Mucosa of descending colon (tissue), 3 donors: ENCODE measurements around the gene SLC9A2. TPM values are rescaled to one million over a fixed set of nuclear protein-coding genes. Genes with fewer than 3 reads are reported as not detected.

ENCODE experiments used
- ATAC-seq: fragments of 200-7000 bp; cut with Tn5 transposase; one replicate; pipeline ENCODE4 v1.9.1; 2020; ENCODE audit warnings: mild to moderate bottlenecking, moderate library complexity
- DNase-seq, 3 donors: peaks; one replicate each; pipeline ENCODE4 v3.0.0-alpha.2; 2020
- H3K36me3 ChIP-seq: fragments of 200-600 bp; one replicate; pipeline ENCODE4 v1.8.0; 2021; ENCODE audit warnings: low read depth, mild to moderate bottlenecking
- H3K4me1 ChIP-seq: fragments of 200-600 bp; one replicate; pipeline ENCODE4 v1.8.0; 2021; ENCODE audit warnings: low read depth, mild to moderate bottlenecking
- H3K4me3 ChIP-seq: fragments of 200-600 bp; one replicate; pipeline ENCODE4 v1.8.0; 2021; ENCODE audit warnings: mild to moderate bottlenecking
- H3K9me3 ChIP-seq: fragments of 200-600 bp; one replicate; pipeline ENCODE4 v1.8.0; 2021; ENCODE audit warnings: mild to moderate bottlenecking
- intact Hi-C, 2 donors: fragments of 100-400 bp; cut with DNase I in 1 of 2; cut with micrococcal nuclease in 1 of 2; formaldehyde crosslinking; loops; one replicate each; pipeline versions ENCODE4 v1.11.0 to v1.11.1; 2022; cut with DNase I, micrococcal nuclease
- total RNA-seq, 3 donors: library from RNA; stranded (reverse); fragmentation: NEBNext Ultra II Directional in 2 of 3; extraction: Animal tissue kit (Norgen Biotek cat#: 25700) in 2 of 3; gene quantifications; one replicate each; pipeline versions ENCODE4 v1.2.1 to v1.2.4, GENCODE V29; 2021 to 2023
- TF ChIP-seq, protein P1 (sequence below): fragments of 200-600 bp; IDR thresholded peaks from one replicate; pipeline ENCODE4 v1.8.0; 2022; ENCODE audit warnings: antibody characterized with exemption, mild to moderate bottlenecking
- donor health status: DM: no; HTN: no; CAD: no; lungs with moderate emphysema.
- donor health status: DM: no; HTN: no; CAD: no.
- donor health status: DM: no; HTN: yes; CAD: no.

Gene SLC9A2
- total RNA-seq, 3 donors from 2014 or later = 32.2 to 92.9 (median 67.1) TPM

DNA sequence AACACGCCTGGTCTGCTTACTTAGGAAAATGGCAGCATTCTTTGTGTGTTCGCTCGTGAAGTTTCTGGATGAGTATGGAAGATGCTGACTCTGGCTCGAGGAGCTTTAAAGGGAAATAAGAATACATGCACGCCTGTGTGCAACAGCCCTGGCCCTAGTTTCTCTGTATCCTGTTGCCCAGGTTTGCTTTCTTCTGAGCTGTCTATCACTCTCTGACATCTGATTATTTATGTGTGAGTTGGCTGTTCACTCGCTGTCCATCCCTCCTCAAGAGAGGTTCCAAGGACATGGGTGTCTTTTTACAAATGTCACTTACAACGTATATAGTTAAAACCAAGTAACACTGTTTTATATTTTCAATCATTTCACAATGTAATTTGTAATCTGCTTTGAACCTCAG lies 16.0 kb downstream of the SLC9A2 start:
- no peaks in the 10 kb centered on the region for H3K36me3 ChIP-seq
- no peaks in the 10 kb centered on the region for H3K9me3 ChIP-seq
- peaks cover 52% of the 10 kb centered on the region for H3K4me1 ChIP-seq
- intact Hi-C loops = no loop called here
- TF ChIP-seq, protein P1, sequence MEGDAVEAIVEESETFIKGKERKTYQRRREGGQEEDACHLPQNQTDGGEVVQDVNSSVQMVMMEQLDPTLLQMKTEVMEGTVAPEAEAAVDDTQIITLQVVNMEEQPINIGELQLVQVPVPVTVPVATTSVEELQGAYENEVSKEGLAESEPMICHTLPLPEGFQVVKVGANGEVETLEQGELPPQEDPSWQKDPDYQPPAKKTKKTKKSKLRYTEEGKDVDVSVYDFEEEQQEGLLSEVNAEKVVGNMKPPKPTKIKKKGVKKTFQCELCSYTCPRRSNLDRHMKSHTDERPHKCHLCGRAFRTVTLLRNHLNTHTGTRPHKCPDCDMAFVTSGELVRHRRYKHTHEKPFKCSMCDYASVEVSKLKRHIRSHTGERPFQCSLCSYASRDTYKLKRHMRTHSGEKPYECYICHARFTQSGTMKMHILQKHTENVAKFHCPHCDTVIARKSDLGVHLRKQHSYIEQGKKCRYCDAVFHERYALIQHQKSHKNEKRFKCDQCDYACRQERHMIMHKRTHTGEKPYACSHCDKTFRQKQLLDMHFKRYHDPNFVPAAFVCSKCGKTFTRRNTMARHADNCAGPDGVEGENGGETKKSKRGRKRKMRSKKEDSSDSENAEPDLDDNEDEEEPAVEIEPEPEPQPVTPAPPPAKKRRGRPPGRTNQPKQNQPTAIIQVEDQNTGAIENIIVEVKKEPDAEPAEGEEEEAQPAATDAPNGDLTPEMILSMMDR = no peak
- DNase-seq (no peak), ATAC-seq (no peak)
- no peak overlapping the region for H3K4me3 ChIP-seq

DNA sequence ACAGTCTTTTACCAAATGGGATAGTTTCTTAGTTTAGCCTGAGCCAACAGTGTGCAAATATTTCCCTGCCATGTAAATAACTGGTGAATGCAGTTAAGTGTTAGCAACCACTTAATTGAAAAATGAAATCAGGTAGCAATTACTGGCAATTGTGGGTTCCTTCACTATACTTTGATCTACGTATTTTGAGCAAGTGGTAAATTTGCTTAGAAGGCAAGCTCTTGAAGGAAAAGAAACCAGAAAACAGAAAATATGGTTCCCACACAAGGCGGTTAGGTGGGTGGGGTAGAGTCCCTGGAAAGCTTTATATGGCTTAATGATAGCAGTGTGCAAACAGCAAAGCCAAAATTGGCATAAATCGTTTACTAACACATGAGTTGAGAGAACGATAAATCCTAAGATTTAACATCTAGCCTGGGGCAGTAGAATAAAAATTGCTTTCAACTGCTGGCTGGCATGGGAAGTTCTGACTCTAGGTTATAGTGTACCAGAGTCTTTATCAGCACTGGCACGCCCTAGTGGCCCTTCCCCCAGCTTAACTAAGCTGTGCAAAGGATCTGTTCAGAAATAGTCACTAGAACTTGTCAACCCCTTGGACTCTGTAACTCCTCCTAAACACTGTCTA lies 17.0 kb downstream of the SLC9A2 start:
- H3K4me3 ChIP-seq = no peak overlapping the region
- no peaks in the 10 kb centered on the region for H3K9me3 ChIP-seq
- TF ChIP-seq, protein P1 = no peak
- H3K4me1 ChIP-seq = peaks cover 52% of the 10 kb centered on the region
- ATAC-seq (peak; percentile 84), DNase-seq (peak; percentile 78 to 92 (median 79))
- intact Hi-C loops = no loop called here
- H3K36me3 ChIP-seq = no peaks in the 10 kb centered on the region

DNA sequence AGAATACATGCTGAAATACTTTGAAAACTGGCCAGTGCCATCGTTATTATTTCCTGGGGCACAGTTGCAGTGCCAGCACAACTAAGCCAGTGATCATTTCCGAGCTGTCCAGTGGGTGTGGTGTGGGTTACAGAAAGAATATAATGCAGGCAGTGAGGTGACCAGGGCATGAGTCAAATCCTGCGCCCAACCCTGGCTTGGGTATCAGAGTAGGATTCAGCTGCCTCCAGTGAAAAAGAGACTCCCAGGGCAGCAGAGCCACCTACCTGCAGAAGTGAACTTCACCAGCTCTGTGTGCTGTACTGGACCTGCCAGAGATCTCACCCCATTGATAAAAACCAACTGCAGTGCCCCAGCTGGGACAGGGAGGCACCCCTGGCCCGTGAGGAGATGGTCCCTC lies 18.0 kb downstream of the SLC9A2 start:
- intact Hi-C loops = no loop called here
- ATAC-seq (peak; percentile 76), DNase-seq (peak; percentile 65 to 71 (median 68))
- H3K4me3 ChIP-seq = no peak overlapping the region
- peaks cover 50% of the 10 kb centered on the region for H3K4me1 ChIP-seq
- H3K9me3 ChIP-seq = no peaks in the 10 kb centered on the region
- TF ChIP-seq, protein P1 = no peak
- no peaks in the 10 kb centered on the region for H3K36me3 ChIP-seq

DNA sequence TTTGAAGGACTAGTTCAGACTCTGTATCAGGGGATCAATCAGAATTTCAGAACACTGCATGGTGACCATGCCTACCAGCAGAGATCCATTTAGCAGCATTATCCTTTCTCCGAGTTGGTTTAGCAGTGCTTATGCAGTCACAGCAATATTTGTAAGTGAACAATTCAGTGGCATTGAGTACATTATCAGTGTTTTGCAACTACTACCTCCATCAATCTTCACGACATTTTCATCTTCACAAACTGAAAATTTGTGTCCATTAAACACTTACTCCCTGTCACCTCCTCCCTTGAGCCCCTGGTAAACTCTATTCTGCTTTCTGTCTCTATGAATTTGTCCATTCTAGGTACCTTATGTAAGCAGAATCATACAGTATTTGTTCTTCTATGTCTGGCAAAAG lies 20.1 kb downstream of the SLC9A2 start:
- DNase-seq = no peak
- Histone ChIP-seq H3K36me3 (no peaks in the 10 kb centered on the region), H3K4me3 (no peak overlapping the region), H3K9me3 (no peaks in the 10 kb centered on the region), H3K4me1 (peaks cover 42% of the 10 kb centered on the region)
- ATAC-seq = no peak
- intact Hi-C loops = no loop called here
- TF ChIP-seq, protein P1 = no peak

DNA sequence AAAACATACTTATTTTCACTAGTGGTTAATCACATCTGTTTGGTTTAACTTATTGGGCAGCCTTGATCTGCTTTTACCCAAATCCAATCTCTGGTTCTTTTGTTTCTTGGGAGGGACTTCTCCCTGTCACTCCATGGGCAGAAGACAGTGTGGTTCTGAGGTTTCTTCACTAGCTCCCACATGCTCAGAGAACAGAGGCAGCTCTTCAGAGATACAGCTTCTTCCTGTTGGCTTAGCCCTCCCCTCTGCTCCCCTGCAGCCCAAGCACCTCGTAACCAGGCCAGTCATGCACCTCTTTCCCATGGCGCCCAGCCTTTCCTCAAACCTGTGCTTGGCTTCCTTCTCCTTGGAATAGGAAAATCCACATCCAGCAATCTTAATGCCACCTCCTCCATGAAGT lies 32.8 kb downstream of the SLC9A2 start:
- no peak overlapping the region for H3K4me3 ChIP-seq
- intact Hi-C loops = no loop called here
- no peak for ATAC-seq
- no peaks in the 10 kb centered on the region for H3K9me3 ChIP-seq
- no peak for DNase-seq
- H3K4me1 ChIP-seq = peaks cover 5% of the 10 kb centered on the region
- TF ChIP-seq, protein P1 = no peak
- H3K36me3 ChIP-seq = no peaks in the 10 kb centered on the region

DNA sequence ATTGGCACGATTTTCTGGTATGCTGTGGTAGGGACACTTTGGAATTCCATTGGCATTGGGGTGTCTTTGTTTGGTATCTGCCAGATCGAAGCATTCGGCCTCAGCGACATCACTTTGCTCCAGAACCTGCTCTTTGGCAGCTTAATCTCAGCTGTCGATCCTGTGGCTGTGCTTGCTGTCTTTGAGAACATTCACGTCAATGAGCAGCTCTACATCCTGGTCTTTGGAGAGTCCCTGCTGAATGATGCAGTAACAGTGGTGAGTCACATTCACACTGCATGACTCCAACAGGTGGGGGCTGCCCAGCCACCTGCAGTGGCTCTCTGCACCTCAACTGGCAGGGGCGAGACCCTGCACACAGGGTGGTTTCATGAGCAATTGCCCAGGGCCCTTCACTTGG lies 38.4 kb downstream of the SLC9A2 start:
- ATAC-seq (no peak), DNase-seq (no peak)
- TF ChIP-seq, protein P1 = no peak
- intact Hi-C loops = no loop called here
- Histone ChIP-seq H3K36me3 (no peaks in the 10 kb centered on the region), H3K4me3 (no peak overlapping the region), H3K4me1 (peaks cover 26% of the 10 kb centered on the region), H3K9me3 (no peaks in the 10 kb centered on the region)
